PC-9 (cell line): Measurements from ENCODE around the gene ZNF2. TPM values are rescaled to one million over a fixed set of nuclear protein-coding genes. Genes with fewer than 3 reads are reported as not detected.

Source experiments
- Bru-seq: library from RNA; stranded (reverse); fragments of 400-500 nt; gene quantifications from one replicate; lab custom pipeline; 2021; lab: Mats Ljungman, UMichigan
- BruChase-seq, 2 experiments: library from RNA; stranded (reverse); fragments of 400-500 nt; gene quantifications; one replicate each; lab custom pipeline; 2021; lab: Mats Ljungman, UMichigan
- BruUV-seq: library from RNA; stranded (reverse); fragments of 400-500 nt; replicated peaks from 2 replicates; lab custom pipeline; 2021; lab: Mats Ljungman, UMichigan
- CTCF ChIA-PET: fragments of 300-600 bp; sonication (Branson Sonifier 250); formaldehyde crosslinking; loops from one replicate; lab custom pipeline; 2022; ENCODE audit warnings: antibody characterized with exemption; lab: Charles Lee
- POLR2A ChIA-PET: fragments of 300-600 bp; sonication (Branson Sonifier 250); formaldehyde crosslinking; loops from one replicate; lab custom pipeline; 2022; ENCODE audit warnings: antibody characterized with exemption; ENCODE audit not compliant: unreplicated experiment; lab: Charles Lee
- DNase-seq, 2 experiments: peaks; one replicate each; pipeline versions ENCODE4 v3.0.0 to v3.0.0-alpha.2; 2015 to 2022; ENCODE audit warnings: mixed read lengths in 1 of 2
- H2AFZ ChIP-seq: fragments of 200-600 bp; sonication (generic); 2 replicates; pipeline ENCODE4 v1.8.1; 2017; ENCODE audit warnings: antibody characterized with exemption
- H3F3A ChIP-seq: fragments of 200-600 bp; sonication (generic); 2 replicates; pipeline ENCODE4 v1.8.1; 2017; ENCODE audit warnings: antibody characterized with exemption, mild to moderate bottlenecking, low read depth; ENCODE audit not compliant: insufficient read depth
- H3K27ac ChIP-seq: fragments of 200-600 bp; sonication (generic); 2 replicates; pipeline ENCODE4 v1.6.1; 2016; ENCODE audit warnings: mixed run types
- H3K27me3 ChIP-seq: fragments of 200-600 bp; sonication (generic); 2 replicates; pipeline ENCODE4 v1.6.1; 2016; ENCODE audit warnings: low read depth, mixed run types; ENCODE audit not compliant: insufficient read depth
- H3K36me3 ChIP-seq: fragments of 200-600 bp; sonication (generic); 2 replicates; pipeline ENCODE4 v1.6.1; 2016; ENCODE audit warnings: low read depth, mixed run types
- H3K4me1 ChIP-seq: fragments of 200-600 bp; sonication (generic); replicated peaks from 2 replicates; pipeline ENCODE4 v1.6.1; 2016; ENCODE audit warnings: mixed run types; ENCODE audit not compliant: insufficient read depth
- H3K4me2 ChIP-seq: fragments of 200-600 bp; sonication (generic); 2 replicates; pipeline ENCODE4 v1.6.1; 2017; ENCODE audit warnings: mixed run types
- H3K4me3 ChIP-seq: fragments of 200-600 bp; sonication (generic); 2 replicates; pipeline ENCODE4 v1.6.1; 2016; ENCODE audit warnings: mixed run types
- H3K79me2 ChIP-seq: fragments of 200-600 bp; sonication (generic); 2 replicates; pipeline ENCODE4 v1.6.1; 2017; ENCODE audit warnings: low read depth, mixed run types
- H3K9me2 ChIP-seq: fragments of 200-600 bp; sonication (generic); 2 replicates; pipeline ENCODE4 v1.8.1; 2017; ENCODE audit warnings: mild to moderate bottlenecking; ENCODE audit not compliant: insufficient read depth
- H3K9me3 ChIP-seq: fragments of 200-600 bp; sonication (generic); 2 replicates; pipeline ENCODE4 v1.8.1; 2016; ENCODE audit warnings: low read depth; ENCODE audit not compliant: insufficient read depth
- H4K20me1 ChIP-seq: fragments of 200-600 bp; sonication (generic); 2 replicates; pipeline ENCODE4 v1.8.1; 2017; ENCODE audit not compliant: insufficient read depth
- CTCF ChIP-seq: fragments of 200-600 bp; sonication (generic); conservative IDR thresholded peaks from 2 replicates; pipeline ENCODE4 v1.6.1; 2017; ENCODE audit warnings: mixed run types, antibody characterized with exemption, mild to moderate bottlenecking, moderate library complexity
- EZH2 ChIP-seq: fragments of 200-600 bp; sonication (generic); IDR thresholded peaks from 2 replicates; pipeline ENCODE4 v1.8.0; 2017; ENCODE audit warnings: antibody characterized with exemption, low read depth
- intact Hi-C: fragments of 100-400 bp; cut with micrococcal nuclease; formaldehyde crosslinking; loops from one replicate; pipeline ENCODE4 v1.10.0; 2022; ENCODE audit not compliant: unreplicated experiment
- long read RNA-seq: library from polyadenylated mRNA; stranded (forward); transcript quantifications from one replicate; pipeline ENCODE4 v2.0.0, GENCODE V29; 2022
- total RNA-seq: library from RNA; stranded (reverse); gene quantifications from 2 replicates; pipeline ENCODE4 v1.2.3, GENCODE V29; 2021

The ZNF2 gene
- total RNA-seq: 2.9 and 4.9 TPM in 2 replicates
- Bru-seq, nascent RNA: percentile 56 among the genes with signal in this experiment
- percentile 56 among the genes with signal in this experiment for BruChase-seq, experiment 1, labeled RNA remaining after a 2-hour chase
- BruChase-seq, experiment 2, labeled RNA remaining after a 6-hour chase: percentile 49 among the genes with signal in this experiment
- long read RNA-seq, partial matches to known transcripts: 2 of 8 reads
- long read RNA-seq, other reads (novel, unspliced or antisense): 5 of 8 reads

- Histone ChIP-seq H4K20me1 (no peaks in the 10 kb centered on the region), H3K9me2 (no peaks in the 10 kb centered on the region), H3K4me1 (peaks cover 17% of the 10 kb centered on the region), H3K27me3 (no peaks in the 10 kb centered on the region), H2AFZ (peak within 1 kb of the TSS; percentile 90), H3K79me2 (peaks cover 20% of the 10 kb centered on the region), H3F3A (peaks cover 10% of the 10 kb centered on the region; the same call in 1 of the 2 replicates), H3K4me2 (peak within 1 kb of the TSS; percentile 88), H3K4me3 (peak within 1 kb of the TSS; percentile 65), H3K36me3 (no peaks in the 10 kb centered on the region), H3K9me3 (no peaks in the 10 kb centered on the region), H3K27ac (peak within 1 kb of the TSS; percentile 55)
- DNase-seq: peak; percentile 97 to 98
- intact Hi-C loops: loop anchor here (2.0 kb wide), 1 partner anchor 45 kb away; the partner anchor contains the start of gene MRPS5
- BruUV-seq: no TSS peak
- POLR2A ChIA-PET: interaction anchor here (0.6 to 0.7 kb wide), 7 partner anchors 21 to 1817 kb away, joined by 3 to 6 read pairs (median 3); no protein-coding TSS in a partner anchor
- TF ChIP-seq EZH2 (no peak), CTCF (no peak)
- CTCF ChIA-PET: interaction anchor here (0.6 kb wide), 1 partner anchor 184 kb away, joined by 6 read pairs; no protein-coding TSS in a partner anchor
Observed at GRCh38 chr2:95165371-95166064, at the start of gene ZNF2. Gene ZNF2, plus strand, starts transcription at chr2:95165809. Its CDS starts 10,418 bp downstream, at chr2:95176227.

- POLR2A ChIA-PET: no interaction called here
- intact Hi-C loops: loop anchor here (2.0 kb wide), 1 partner anchor 44 kb away; the partner anchor contains the start of gene ZNF2
Observed at GRCh38 chr2:95121093-95121406, 44.6 kb upstream of the ZNF2 start.

More at GRCh38 chr2:95121093-95121406, 44.6 kb upstream of the ZNF2 start:
- Histone ChIP-seq H3K36me3 (peaks cover 15% of the 10 kb centered on the region), H3K4me1 (peaks cover 18% of the 10 kb centered on the region), H3K4me2 (peak overlapping the region; percentile 83), H3K4me3 (peak overlapping the region; percentile 94), H3K27me3 (no peaks in the 10 kb centered on the region), H3K9me2 (no peaks in the 10 kb centered on the region), H3K79me2 (peaks cover 42% of the 10 kb centered on the region), H3F3A (peaks cover 7% of the 10 kb centered on the region), H3K9me3 (no peaks in the 10 kb centered on the region; the same call in 1 of the 2 replicates), H2AFZ (peak overlapping the region; percentile 97), H3K27ac (peak overlapping the region; percentile 66; the same call in 1 of the 2 replicates), H4K20me1 (peaks cover 8% of the 10 kb centered on the region; the same call in 1 of the 2 replicates)
- CTCF ChIA-PET: interaction anchor here (0.9 kb wide), 1 partner anchor 39 kb away, joined by 4 read pairs; the partner anchor contains the start of gene ZNF514
- TF ChIP-seq CTCF (no peak), EZH2 (no peak)
- BruUV-seq: no TSS peak
- no peak for DNase-seq
